Ovary (tissue), 9 donors: Measurements from ENCODE around the gene NT5C2. TPM values are rescaled to one million over a fixed set of nuclear protein-coding genes. Genes with fewer than 3 reads are reported as not detected.

Experiments used
- DNase-seq, 5 donors: peaks; one replicate each; pipeline ENCODE4 v3.0.0-alpha.2; 2019 to 2020
- H3K27ac ChIP-seq, 2 donors: fragments of 200-600 bp; one replicate each; pipeline versions ENCODE4 v1.5.1 to v1.8.0; 2019 to 2022
- H3K27me3 ChIP-seq: fragments of 200-600 bp; one replicate; pipeline ENCODE4 v1.8.0; 2022
- H3K36me3 ChIP-seq: fragments of 200-600 bp; sonication (generic); one replicate; pipeline ENCODE4 v1.5.1; 2019
- H3K4me1 ChIP-seq: one replicate; pipeline ENCODE4 v1.8.1; 2013; ENCODE audit warnings: mild to moderate bottlenecking, moderate library complexity; ENCODE audit not compliant: insufficient read depth
- H3K4me3 ChIP-seq: fragments of 200-600 bp; sonication (generic); one replicate; pipeline ENCODE4 v1.5.1; 2017
- H3K9me3 ChIP-seq, 2 donors: fragments of 200-600 bp in 1 of 2; sonication (generic) in 1 of 2; one replicate each; pipeline versions ENCODE4 v1.5.1 to v1.8.1; 2013 to 2019; ENCODE audit warnings: mild to moderate bottlenecking in 1 of 2, moderate library complexity in 1 of 2
- CTCF ChIP-seq, 3 donors: fragments of 450-650 bp in 2 of 3; fragments of 200-600 bp in 1 of 3; IDR thresholded peaks; one replicate each; pipeline versions ENCODE4 v1.5.1 to v1.8.0; 2016 to 2022; ENCODE audit warnings: antibody characterized with exemption in 3 of 3, mild to moderate bottlenecking in 1 of 3
- EP300 ChIP-seq: sonication (generic); formaldehyde crosslinking; IDR thresholded peaks from one replicate; pipeline ENCODE4 v1.6.1; 2017; ENCODE audit warnings: antibody characterized with exemption
- POLR2A ChIP-seq: fragments of 450-650 bp; IDR thresholded peaks from one replicate; pipeline ENCODE4 v1.6.1; 2017; ENCODE audit warnings: antibody characterized with exemption, mild to moderate bottlenecking, moderate library complexity
- WGBS, 3 donors: extraction: QIAGEN DNeasy Blood & Tissue Kit in 1 of 3; methylation state at CpG; one replicate each; pipeline versions ENCODE4 v1.1.5 to v1.1.7; 2013 to 2017; 5-methylcytosine and 5-hydroxymethylcytosine counted together
- intact Hi-C, 4 donors: fragments of 100-400 bp; cut with DNase I; formaldehyde crosslinking; loops; one replicate each; pipeline versions ENCODE4 v1.11.0 to v1.15.1; 2022 to 2023
- polyA plus RNA-seq, 2 donors: library from polyadenylated mRNA; stranded (reverse); fragments of 200-250 nt in 1 of 2; fragments of 350-450 nt in 1 of 2; fragmentation: Illumina TruSeq in 1 of 2; extraction: RNeasy Lipid Tissue Mini Kit (QIAGEN cat#74804) in 1 of 2; gene quantifications; one replicate each; pipeline ENCODE4 v1.2.3, GENCODE V29; 2013 to 2014
- total RNA-seq, 7 donors: library from RNA; depleted of rRNA in 2 of 7; stranded (reverse); fragments of >200 nt in 2 of 7; fragmentation: NEBNext Ultra II Directional in 3 of 7; extraction: Animal tissue kit (Norgen Biotek cat#: 25700) in 3 of 7; gene quantifications; one replicate each; pipeline versions ENCODE4 v1.1.0 to v1.2.4, GENCODE V29; 2016 to 2023
- donor health status: DM: no; HTN: no; CAD: no; lungs with moderate emphysema.
- donor health status: DM: no; HTN: no; CAD: no.
- donor health status: Bipolar disorder and iron deficiency.
- donor health status: DM: yes; HTN: yes; CAD: no.
- donor health status: DM: no; HTN: no; CAD: no.
- donor health status: DM: yes; HTN: yes; CAD: no.

The NT5C2 gene
- total and polyA plus RNA-seq, 9 donors: 49.1 to 92.3 (median 62.0) TPM

GRCh38 chr10:103083266-103083976, 109.7 kb downstream of the NT5C2 start:
- H3K4me1 ChIP-seq: no peaks in the 10 kb centered on the region
- TF ChIP-seq POLR2A (no peak), EP300 (no peak), CTCF (IDR thresholded peaks at IDR 0.05) (no peak)
- no peak overlapping the region for H3K4me3 ChIP-seq
- intact Hi-C loops: no loop called here
- no peaks in the 10 kb centered on the region for H3K9me3 ChIP-seq
- WGBS, 3 donors: 93 to 97% (median 95%) methylated on average over 7 of the region's 7 CpGs
- H3K36me3 ChIP-seq: no peaks in the 10 kb centered on the region
- DNase-seq: no peak
- H3K27ac ChIP-seq: no peak overlapping the region
- H3K27me3 ChIP-seq: no peaks in the 10 kb centered on the region

- Histone ChIP-seq H3K27me3 (no peaks in the 10 kb centered on the region), H3K27ac (no peak overlapping the region), H3K4me1 (peaks cover 2% of the 10 kb centered on the region), H3K4me3 (no peak overlapping the region), H3K36me3 (no peaks in the 10 kb centered on the region), H3K9me3 (no peaks in the 10 kb centered on the region)
- intact Hi-C loops: no loop called here
- no peak for DNase-seq
- 86 to 100% (median 98%) methylated on average over 1 of the region's 1 CpG for WGBS, 3 donors
- no peak for TF ChIP-seq POLR2A
- TF ChIP-seq CTCF (IDR thresholded peaks at IDR 0.05): no peak
- TF ChIP-seq EP300: no peak
These were observed 110.4 kb downstream of the NT5C2 start for GRCh38 chr10:103082683-103083082.

- Histone ChIP-seq H3K36me3 (no peaks in the 10 kb centered on the region), H3K9me3 (no peaks in the 10 kb centered on the region), H3K4me1 (peaks cover 4% of the 10 kb centered on the region), H3K27me3 (no peaks in the 10 kb centered on the region), H3K4me3 (no peak overlapping the region), H3K27ac (no peak overlapping the region)
- 91 to 96% (median 93%) methylated on average over 4 of the region's 4 CpGs for WGBS, 3 donors
- DNase-seq: no peak
- intact Hi-C loops: no loop called here
- TF ChIP-seq POLR2A: no peak
- TF ChIP-seq CTCF (IDR thresholded peaks at IDR 0.05): no peak
- TF ChIP-seq EP300: no peak
These were observed 112.0 kb downstream of the NT5C2 start for GRCh38 chr10:103080891-103081581.

- no peak for DNase-seq
- 82 to 87% (median 84%) methylated on average over 11 of the region's 11 CpGs for WGBS, 3 donors
These were observed 113.1 kb downstream of the NT5C2 start for GRCh38 chr10:103079946-103080345.

More at GRCh38 chr10:103079946-103080345, 113.1 kb downstream of the NT5C2 start:
- H3K9me3 ChIP-seq: no peaks in the 10 kb centered on the region
- H3K27me3 ChIP-seq: no peaks in the 10 kb centered on the region
- peaks cover 4% of the 10 kb centered on the region for H3K4me1 ChIP-seq
- no peak overlapping the region for H3K27ac ChIP-seq
- no peaks in the 10 kb centered on the region for H3K36me3 ChIP-seq
- H3K4me3 ChIP-seq: no peak overlapping the region
- intact Hi-C loops: loop anchor here in 3 of 4 donors (10.0 kb wide), 4 partner anchors 165 to 355 kb away; partner anchors contain the start of genes CYP17A1 (in 1 of the 3) and RPEL1 (in 1 of the 3)
- no peak for TF ChIP-seq CTCF (IDR thresholded peaks at IDR 0.05)
- no peak for TF ChIP-seq POLR2A
- TF ChIP-seq EP300: no peak
